HEK293 (cell line): ENCODE data around the gene CLN3.

Experiments
- CTCF ChIA-PET: fragments of 350-600 bp; formaldehyde crosslinking; extraction: SDS; loops from one replicate; lab custom pipeline; 2021; ENCODE audit warnings: antibody characterized with exemption; lab: Yijun Ruan, JAX
- POLR2A ChIA-PET: fragments of 300-600 bp; formaldehyde crosslinking; extraction: SDS; loops from one replicate; lab custom pipeline; 2020; ENCODE audit warnings: antibody characterized with exemption, inconsistent platforms; lab: Yijun Ruan, JAX
- H3K27ac ChIP-seq: fragments of 200-500 bp; sonication (Bioruptor generic); 2 replicates; pipeline ENCODE4 v1.5.1; 2014; ENCODE audit warnings: low read depth, low read length, control low read depth, inconsistent platforms; ENCODE audit errors: extremely low read depth
- H3K36me3 ChIP-seq, 2 experiments: fragments of 200-500 bp in 1 of 2; sonication (Bioruptor generic) in 1 of 2; 1 replicate in 1 of 2; 2 replicates in 1 of 2; pipeline ENCODE4 v1.5.1; 2014 to 2017; ENCODE audit warnings: inconsistent platforms in 2 of 2, low read length in 2 of 2; ENCODE audit not compliant: control insufficient read depth in 2 of 2, insufficient read depth in 1 of 2
- H3K4me1 ChIP-seq: fragments of 200-500 bp; sonication (Bioruptor generic); 2 replicates; pipeline ENCODE4 v1.5.1; 2014; ENCODE audit warnings: mild to moderate bottlenecking, low read length, inconsistent platforms; ENCODE audit not compliant: control insufficient read depth, insufficient read depth
- H3K4me3 ChIP-seq: 2 replicates; pipeline ENCODE4 v1.5.1; 2011; ENCODE audit warnings: low read depth, mild to moderate bottlenecking, control low read depth, low read length, moderate library complexity
- H3K9me3 ChIP-seq: fragments of 200-500 bp; sonication (Bioruptor generic); 2 replicates; pipeline ENCODE4 v1.5.1; 2014; ENCODE audit warnings: low read depth, low read length, inconsistent platforms; ENCODE audit not compliant: control insufficient read depth, insufficient read depth
- EGR2 ChIP-seq: fragments of 450-650 bp; formaldehyde crosslinking; IDR thresholded peaks from 2 replicates; pipeline ENCODE4 v1.5.1; 2016; ENCODE audit warnings: low read depth, missing biosample characterization, missing genetic modification characterization
- GFI1B ChIP-seq: fragments of 450-650 bp; formaldehyde crosslinking; IDR thresholded peaks from 2 replicates; pipeline ENCODE4 v1.5.1; 2016; ENCODE audit warnings: missing biosample characterization, missing genetic modification characterization
- IKZF3 ChIP-seq: fragments of 450-650 bp; IDR thresholded peaks from 2 replicates; pipeline ENCODE4 v1.5.0; 2018; ENCODE audit warnings: missing biosample characterization, mild to moderate bottlenecking, missing genetic modification characterization, moderate library complexity
- KLF7 ChIP-seq: fragments of 450-650 bp; formaldehyde crosslinking; IDR thresholded peaks from 2 replicates; pipeline ENCODE4 v1.5.1; 2016; ENCODE audit warnings: missing biosample characterization, missing genetic modification characterization, borderline replicate concordance
- OSR2 ChIP-seq: fragments of 450-650 bp; formaldehyde crosslinking; IDR thresholded peaks from 2 replicates; pipeline ENCODE4 v1.5.1; 2016; ENCODE audit warnings: missing biosample characterization, missing genetic modification characterization
- PBX3 ChIP-seq: sonication (generic); formaldehyde crosslinking; IDR thresholded peaks from 2 replicates; pipeline ENCODE4 v1.8.1; 2022; ENCODE audit warnings: mild to moderate bottlenecking, moderate library complexity, missing genetic modification reagents
- REPIN1 ChIP-seq: fragments of 450-650 bp; formaldehyde crosslinking; IDR thresholded peaks from 2 replicates; pipeline ENCODE4 v1.5.1; 2017; ENCODE audit warnings: missing biosample characterization, missing genetic modification characterization, low read depth
- SCRT2 ChIP-seq: fragments of 450-650 bp; formaldehyde crosslinking; IDR thresholded peaks from 2 replicates; pipeline ENCODE4 v1.5.1; 2016; ENCODE audit warnings: missing biosample characterization, missing genetic modification characterization
- SETDB1 ChIP-seq: IDR thresholded peaks from one replicate; pipeline ENCODE4 v1.6.1; 2017; ENCODE audit warnings: mild to moderate bottlenecking, low read length, moderate library complexity, mixed read lengths; ENCODE audit not compliant: insufficient read length
- TRIM28 ChIP-seq: IDR thresholded peaks from 2 replicates; pipeline ENCODE4 v1.6.1; 2011; ENCODE audit warnings: low read length, control low read depth, borderline replicate concordance
- ZFP37 ChIP-seq: fragments of 450-650 bp; formaldehyde crosslinking; IDR thresholded peaks from 2 replicates; pipeline ENCODE4 v1.5.1; 2016; ENCODE audit warnings: missing biosample characterization, missing genetic modification characterization
- ZFP41 ChIP-seq: fragments of 450-650 bp; formaldehyde crosslinking; IDR thresholded peaks from 2 replicates; pipeline ENCODE4 v1.5.1; 2016; ENCODE audit warnings: missing biosample characterization, missing genetic modification characterization, borderline replicate concordance
- ZNF10 ChIP-seq: fragments of 450-650 bp; formaldehyde crosslinking; IDR thresholded peaks from 2 replicates; pipeline ENCODE4 v1.5.1; 2017; ENCODE audit warnings: missing biosample characterization, missing genetic modification characterization
- ZNF132 ChIP-seq: fragments of 450-650 bp; formaldehyde crosslinking; IDR thresholded peaks from 2 replicates; pipeline ENCODE4 v1.5.1; 2017; ENCODE audit warnings: missing biosample characterization, missing genetic modification characterization, borderline replicate concordance
- ZNF138 ChIP-seq: fragments of 450-650 bp; formaldehyde crosslinking; IDR thresholded peaks from 2 replicates; pipeline ENCODE4 v1.5.1; 2016; ENCODE audit warnings: missing biosample characterization, missing genetic modification characterization, borderline replicate concordance
- ZNF140 ChIP-seq: fragments of 450-650 bp; formaldehyde crosslinking; IDR thresholded peaks from 2 replicates; pipeline ENCODE4 v1.5.1; 2016; ENCODE audit warnings: missing biosample characterization, missing genetic modification characterization
- ZNF175 ChIP-seq: fragments of 450-650 bp; formaldehyde crosslinking; IDR thresholded peaks from 2 replicates; pipeline ENCODE4 v1.5.1; 2016; ENCODE audit warnings: missing biosample characterization, missing genetic modification characterization
- ZNF354C ChIP-seq: fragments of 450-650 bp; formaldehyde crosslinking; IDR thresholded peaks from 2 replicates; pipeline ENCODE4 v1.5.1; 2016; ENCODE audit warnings: missing biosample characterization, missing genetic modification characterization, low read depth, borderline replicate concordance
- ZNF426 ChIP-seq: fragments of 450-650 bp; formaldehyde crosslinking; IDR thresholded peaks from 2 replicates; pipeline ENCODE4 v1.5.1; 2017; ENCODE audit warnings: missing biosample characterization, missing genetic modification characterization, mild to moderate bottlenecking, inconsistent platforms, moderate library complexity
- ZNF510 ChIP-seq: fragments of 450-650 bp; formaldehyde crosslinking; IDR thresholded peaks from 2 replicates; pipeline ENCODE4 v1.5.1; 2018; ENCODE audit warnings: mild to moderate bottlenecking, missing genetic modification characterization, missing biosample characterization; ENCODE audit not compliant: insufficient replicate concordance
- ZNF518A ChIP-seq: fragments of 450-650 bp; formaldehyde crosslinking; conservative IDR thresholded peaks from 2 replicates; pipeline ENCODE4 v1.5.1; 2016; ENCODE audit warnings: low read depth, missing biosample characterization, missing genetic modification characterization
- ZNF558 ChIP-seq: fragments of 450-650 bp; formaldehyde crosslinking; IDR thresholded peaks from 2 replicates; pipeline ENCODE4 v1.5.1; 2016; ENCODE audit warnings: missing biosample characterization, missing genetic modification characterization
- ZNF623 ChIP-seq: fragments of 450-650 bp; formaldehyde crosslinking; IDR thresholded peaks from 2 replicates; pipeline ENCODE4 v1.5.1; 2016; ENCODE audit warnings: missing biosample characterization, missing genetic modification characterization
- ZNF777 ChIP-seq: fragments of 450-650 bp; formaldehyde crosslinking; IDR thresholded peaks from 2 replicates; pipeline ENCODE4 v1.5.1; 2017; ENCODE audit warnings: missing biosample characterization, missing genetic modification characterization, borderline replicate concordance
- TF ChIP-seq, protein P1 (sequence below): fragments of 450-650 bp; formaldehyde crosslinking; IDR thresholded peaks from 2 replicates; pipeline ENCODE4 v1.5.1; 2016; ENCODE audit warnings: missing biosample characterization, missing genetic modification characterization
- TF ChIP-seq, protein P2 (sequence below): fragments of 450-650 bp; formaldehyde crosslinking; IDR thresholded peaks from 2 replicates; pipeline ENCODE4 v1.5.1; 2016; ENCODE audit warnings: missing biosample characterization, missing genetic modification characterization

Gene CLN3

GRCh38 chr16:28537964-28538732, 46.3 kb upstream of the CLN3 start:
- H3K4me3 ChIP-seq: no peak overlapping the region
- POLR2A ChIA-PET: interaction anchor here (0.6 kb wide), 1 partner anchor 8 kb away, joined by 5 read pairs; no protein-coding TSS in a partner anchor
- H3K9me3 ChIP-seq: no peaks in the 10 kb centered on the region
- H3K4me1 ChIP-seq: no peaks in the 10 kb centered on the region
- peak overlapping the region; percentile 45; the same call in 1 of the 2 replicates for H3K27ac ChIP-seq
- no peaks in the 10 kb centered on the region for H3K36me3 ChIP-seq
- CTCF ChIA-PET: interaction anchor here (0.6 kb wide), 1 partner anchor 10 kb away, joined by 3 read pairs; no protein-coding TSS in a partner anchor
- TF ChIP-seq ZNF510 (tag by site-specific recombination): no peak
- no peak for TF ChIP-seq ZFP41 (tag by site-specific recombination)
- TF ChIP-seq ZNF10 (tag by site-specific recombination): no peak
- TF ChIP-seq OSR2: no peak
- TF ChIP-seq SCRT2 (tag by site-specific recombination): no peak
- no peak for TF ChIP-seq GFI1B (tag by site-specific recombination)
- no peak for TF ChIP-seq ZNF426 (tag by site-specific recombination)
- TF ChIP-seq ZFP37: no peak
- no peak for TF ChIP-seq REPIN1 (tag by site-specific recombination)
- TF ChIP-seq TRIM28: no peak
- no peak for TF ChIP-seq ZNF138 (tag by site-specific recombination)
- TF ChIP-seq ZNF558: no peak
- TF ChIP-seq PBX3 (CRISPR knock-in tag): no peak
- no peak for TF ChIP-seq ZNF140
- TF ChIP-seq, protein P1, sequence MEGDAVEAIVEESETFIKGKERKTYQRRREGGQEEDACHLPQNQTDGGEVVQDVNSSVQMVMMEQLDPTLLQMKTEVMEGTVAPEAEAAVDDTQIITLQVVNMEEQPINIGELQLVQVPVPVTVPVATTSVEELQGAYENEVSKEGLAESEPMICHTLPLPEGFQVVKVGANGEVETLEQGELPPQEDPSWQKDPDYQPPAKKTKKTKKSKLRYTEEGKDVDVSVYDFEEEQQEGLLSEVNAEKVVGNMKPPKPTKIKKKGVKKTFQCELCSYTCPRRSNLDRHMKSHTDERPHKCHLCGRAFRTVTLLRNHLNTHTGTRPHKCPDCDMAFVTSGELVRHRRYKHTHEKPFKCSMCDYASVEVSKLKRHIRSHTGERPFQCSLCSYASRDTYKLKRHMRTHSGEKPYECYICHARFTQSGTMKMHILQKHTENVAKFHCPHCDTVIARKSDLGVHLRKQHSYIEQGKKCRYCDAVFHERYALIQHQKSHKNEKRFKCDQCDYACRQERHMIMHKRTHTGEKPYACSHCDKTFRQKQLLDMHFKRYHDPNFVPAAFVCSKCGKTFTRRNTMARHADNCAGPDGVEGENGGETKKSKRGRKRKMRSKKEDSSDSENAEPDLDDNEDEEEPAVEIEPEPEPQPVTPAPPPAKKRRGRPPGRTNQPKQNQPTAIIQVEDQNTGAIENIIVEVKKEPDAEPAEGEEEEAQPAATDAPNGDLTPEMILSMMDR (tag by site-specific recombination): no peak
- no peak for TF ChIP-seq ZNF132 (tag by site-specific recombination)

DNA sequence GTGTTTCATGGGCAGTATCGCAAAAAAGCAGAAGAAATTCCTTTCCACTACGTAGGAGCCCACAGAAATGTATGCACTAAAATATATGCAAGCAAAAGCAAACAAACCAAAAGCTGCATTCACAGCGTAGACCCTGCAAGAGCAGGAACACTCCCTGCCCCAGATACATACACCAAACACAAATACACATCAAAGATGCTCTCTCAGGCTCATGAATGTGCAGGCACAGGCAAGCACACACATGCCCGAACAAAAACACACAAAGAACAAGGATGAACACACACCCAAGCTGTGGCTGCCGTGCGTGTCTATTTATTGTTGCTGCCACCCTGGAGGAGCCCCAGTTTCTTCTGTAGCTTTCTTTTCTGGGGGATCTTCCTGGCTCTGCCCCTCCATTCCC, 45.2 kb upstream of the CLN3 start:
- no peaks in the 10 kb centered on the region for H3K9me3 ChIP-seq
- H3K4me1 ChIP-seq: no peaks in the 10 kb centered on the region
- ChIA-PET POLR2A (no interaction called here), CTCF (no interaction called here)
- H3K27ac ChIP-seq: no peak overlapping the region
- H3K36me3 ChIP-seq: no peaks in the 10 kb centered on the region
- H3K4me3 ChIP-seq: no peak overlapping the region
- TF ChIP-seq ZNF777 (no peak), SETDB1 (no peak), ZNF623 (tag by site-specific recombination) (no peak), IKZF3 (tag by site-specific recombination) (no peak), KLF7 (tag by site-specific recombination) (no peak), ZNF518A (tag by site-specific recombination) (no peak), ZNF175 (tag by site-specific recombination) (no peak), ZNF354C (tag by site-specific recombination) (no peak), EGR2 (no peak)
- TF ChIP-seq, protein P2, sequence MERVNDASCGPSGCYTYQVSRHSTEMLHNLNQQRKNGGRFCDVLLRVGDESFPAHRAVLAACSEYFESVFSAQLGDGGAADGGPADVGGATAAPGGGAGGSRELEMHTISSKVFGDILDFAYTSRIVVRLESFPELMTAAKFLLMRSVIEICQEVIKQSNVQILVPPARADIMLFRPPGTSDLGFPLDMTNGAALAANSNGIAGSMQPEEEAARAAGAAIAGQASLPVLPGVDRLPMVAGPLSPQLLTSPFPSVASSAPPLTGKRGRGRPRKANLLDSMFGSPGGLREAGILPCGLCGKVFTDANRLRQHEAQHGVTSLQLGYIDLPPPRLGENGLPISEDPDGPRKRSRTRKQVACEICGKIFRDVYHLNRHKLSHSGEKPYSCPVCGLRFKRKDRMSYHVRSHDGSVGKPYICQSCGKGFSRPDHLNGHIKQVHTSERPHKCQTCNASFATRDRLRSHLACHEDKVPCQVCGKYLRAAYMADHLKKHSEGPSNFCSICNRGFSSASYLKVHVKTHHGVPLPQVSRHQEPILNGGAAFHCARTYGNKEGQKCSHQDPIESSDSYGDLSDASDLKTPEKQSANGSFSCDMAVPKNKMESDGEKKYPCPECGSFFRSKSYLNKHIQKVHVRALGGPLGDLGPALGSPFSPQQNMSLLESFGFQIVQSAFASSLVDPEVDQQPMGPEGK (tag by site-specific recombination): no peak
